CMK (cell line): Measurements from ENCODE around the gene GPAT3.

Source experiments
- DNase-seq: peaks from one replicate; pipeline ENCODE4 v3.0.0-alpha.2; 2010; ENCODE audit warnings: low read depth

The GPAT3 gene

DNA sequence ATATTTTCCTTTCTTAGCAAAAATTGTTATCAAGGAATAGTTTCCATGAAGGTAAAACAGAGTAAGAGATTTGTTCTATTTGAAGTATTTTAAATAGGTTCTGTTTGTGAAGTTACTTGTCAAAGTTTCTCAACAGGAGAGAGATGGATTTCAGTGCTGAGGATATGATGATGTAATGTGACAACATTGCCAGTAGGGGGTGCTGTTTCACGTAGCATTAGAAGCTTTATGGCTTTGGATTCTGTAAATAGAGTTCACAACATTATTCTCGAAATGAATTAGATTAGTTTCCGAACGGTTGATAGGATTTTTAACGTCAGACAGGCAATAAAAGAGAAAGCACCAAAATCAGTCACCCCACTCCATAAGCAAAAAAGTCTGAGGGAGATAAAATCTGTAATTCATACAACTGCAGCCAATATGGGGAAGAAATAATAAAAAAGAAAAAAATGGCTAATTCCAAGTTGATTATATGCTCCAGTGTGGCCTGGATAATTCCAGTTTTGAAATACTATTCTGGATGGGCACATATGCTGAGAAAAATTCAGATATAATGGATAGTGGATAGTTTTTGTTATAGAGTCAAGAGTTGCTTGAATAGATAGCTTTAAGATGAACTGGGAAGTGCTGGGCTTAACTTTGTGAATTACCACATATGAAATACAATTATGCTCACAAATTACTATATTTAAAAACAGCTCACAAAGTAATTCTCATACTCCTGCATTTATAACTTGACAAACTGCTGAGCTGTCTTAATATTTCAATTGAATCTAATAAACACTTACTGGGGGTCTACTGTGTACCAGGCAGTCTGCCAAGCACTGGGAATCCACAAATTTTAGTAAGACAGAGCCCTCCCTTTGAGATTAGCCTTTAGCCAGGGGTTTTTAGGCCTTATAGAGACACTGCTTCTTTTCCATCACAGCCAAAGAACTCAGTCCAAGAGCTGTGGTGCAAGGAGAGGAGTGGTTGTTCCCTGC, 109.1 kb downstream of the GPAT3 start:
- DNase-seq, result peak; percentile 33

DNA sequence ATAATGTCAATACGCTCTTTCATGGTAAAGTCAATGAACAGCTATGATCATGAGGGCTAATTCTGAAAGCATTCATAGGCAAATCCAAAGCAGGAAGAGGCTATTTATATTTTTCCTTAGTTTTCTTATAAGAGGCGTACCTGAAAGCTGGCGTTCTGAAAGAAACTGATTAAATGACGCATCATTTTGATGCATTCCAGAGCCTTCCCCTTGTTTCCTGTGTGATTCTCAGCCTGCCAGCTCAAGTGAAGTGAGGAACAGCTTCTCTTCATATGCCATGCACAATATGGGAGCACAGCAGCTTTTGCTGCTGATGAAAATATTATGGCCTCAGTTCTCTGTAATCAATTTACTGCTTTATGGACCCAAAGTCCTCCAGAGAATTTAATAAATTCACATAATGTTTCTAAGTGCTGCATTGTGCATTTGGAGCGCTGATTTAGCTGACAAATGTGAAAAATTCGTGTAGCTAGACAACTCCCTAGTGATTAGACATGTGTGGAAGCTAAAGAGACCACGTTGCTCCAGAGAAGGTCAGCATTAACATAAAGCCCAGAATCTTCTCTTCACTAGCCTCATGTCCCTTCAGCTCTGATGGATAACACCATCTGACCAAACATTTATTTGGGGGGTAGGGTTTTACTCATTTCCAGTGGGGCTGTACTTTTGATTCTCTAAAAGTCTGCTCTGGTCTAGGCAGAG, 110.8 kb downstream of the GPAT3 start:
- no peak for DNase-seq

DNA sequence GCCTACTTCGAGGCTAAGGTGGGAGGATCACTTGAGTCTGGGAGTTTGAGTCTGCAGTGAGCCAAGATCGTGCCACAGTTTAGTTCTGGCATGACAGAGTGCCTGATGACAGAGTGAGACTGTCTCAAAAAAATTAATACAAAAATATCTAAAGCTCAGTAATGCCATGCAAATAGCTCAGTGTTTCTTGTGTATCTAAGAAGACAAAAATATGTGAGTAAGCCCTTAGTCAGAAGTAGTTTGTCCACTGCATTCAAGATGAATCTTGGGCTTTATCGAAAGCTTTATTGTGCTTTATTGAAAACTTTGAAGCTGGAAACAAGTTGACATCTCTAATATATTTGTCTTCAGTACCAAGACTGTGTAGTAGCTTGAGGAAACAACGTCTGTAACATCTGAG, 115.9 kb downstream of the GPAT3 start:
- DNase-seq, result no peak
